HG03469 (cell line): ENCODE data around the gene ADORA1.

Source experiments
- ATAC-seq: cut with Tn5 transposase; IDR thresholded peaks from one replicate; pipeline ENCODE4 v1.9.1; 2021; ENCODE audit warnings: mild to moderate bottlenecking, moderate library complexity, moderate number of reproducible peaks; ENCODE audit not compliant: unreplicated experiment

Gene ADORA1

GRCh38 chr1:203171341-203172183 lies 44.0 kb downstream of the ADORA1 start:
- no peak for ATAC-seq

GRCh38 chr1:203172184-203173010 lies 44.9 kb downstream of the ADORA1 start:
- ATAC-seq, result no peak

GRCh38 chr1:203173011-203173555 lies 45.6 kb downstream of the ADORA1 start:
- no peak for ATAC-seq

- ATAC-seq, result peak; percentile 72
These were observed 46.0 kb downstream of the ADORA1 start for GRCh38 chr1:203173566-203173965.

- ATAC-seq, result no peak
These were observed 46.9 kb downstream of the ADORA1 start for GRCh38 chr1:203174324-203174985.

GRCh38 chr1:203175237-203175826 lies 47.8 kb downstream of the ADORA1 start, which contains the start of gene MYBPH:
MYBPH (minus strand) TSS chr1:203175826; CDS start chr1:203175755, 71 bp downstream.
- ATAC-seq, result no peak

DNA sequence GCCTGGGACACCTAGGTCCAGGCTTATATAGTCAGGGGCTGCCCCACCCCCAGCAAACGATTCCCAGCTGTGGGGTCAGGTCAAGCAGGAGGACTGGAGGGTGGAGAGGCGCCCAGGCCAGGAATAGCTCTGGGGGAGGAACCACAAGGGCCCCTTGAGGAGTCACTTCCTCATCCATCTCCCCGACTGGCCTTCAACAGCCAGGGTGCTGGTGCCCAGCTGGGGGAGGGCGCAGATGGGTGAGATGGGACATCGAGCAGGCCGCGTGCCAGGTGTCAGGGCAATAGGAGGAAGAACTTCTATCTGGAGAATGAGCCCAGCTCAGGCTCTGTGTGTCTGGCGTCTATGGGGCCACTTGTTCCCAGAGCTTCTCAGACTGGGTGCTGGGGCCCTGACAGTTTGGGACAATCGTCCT lies 48.3 kb downstream of the ADORA1 start:
- ATAC-seq, result no peak

- no peak for ATAC-seq
These were observed 48.9 kb downstream of the ADORA1 start for GRCh38 chr1:203176273-203177035.

DNA sequence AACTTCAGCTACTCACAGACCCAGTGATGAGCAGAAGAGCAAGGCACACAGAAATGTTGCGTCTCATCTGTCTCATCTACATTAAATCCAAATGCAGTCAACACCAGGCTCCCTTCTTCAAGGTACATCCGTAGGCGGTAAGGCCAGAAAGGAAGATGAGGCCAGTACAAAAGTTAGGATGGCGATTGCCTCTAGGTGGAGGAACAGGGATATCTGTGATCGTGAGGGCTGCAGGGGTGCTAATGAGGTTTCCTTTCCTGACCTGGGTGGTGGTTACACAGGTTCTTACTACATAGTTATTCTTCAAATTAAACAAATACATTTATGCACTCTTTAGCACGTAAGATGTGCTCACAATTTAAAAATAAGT lies 49.5 kb downstream of the ADORA1 start:
- no peak for ATAC-seq

DNA sequence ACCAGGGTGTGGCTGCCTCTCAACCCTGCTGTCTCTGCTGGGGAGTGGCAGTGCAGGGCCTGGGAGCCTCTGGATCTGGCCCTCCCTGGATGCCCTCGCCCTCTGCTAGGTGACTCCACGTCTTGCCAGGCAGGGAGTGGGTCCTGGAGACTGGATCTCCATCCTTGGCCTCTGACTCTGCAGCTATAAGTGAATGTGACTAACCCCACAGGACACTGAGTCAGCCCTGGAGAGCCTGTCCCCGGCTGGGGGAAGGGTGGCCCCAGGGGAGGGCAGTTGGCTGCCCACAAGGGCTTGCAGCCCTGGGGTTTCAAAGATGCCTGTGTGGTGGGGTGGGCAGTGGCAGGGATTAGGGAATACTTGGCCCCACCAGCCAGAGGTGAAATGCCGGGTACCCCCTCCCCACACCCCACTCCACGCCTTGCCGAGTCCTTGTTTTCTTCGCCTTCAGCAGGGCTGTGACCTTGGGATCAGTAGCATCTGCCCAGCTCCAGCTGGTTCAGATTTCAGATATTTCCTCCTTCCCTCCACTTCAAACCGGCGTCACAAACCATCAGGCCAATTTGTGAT lies 50.0 kb downstream of the ADORA1 start:
- no peak for ATAC-seq

GRCh38 chr1:203178083-203178482 lies 50.6 kb downstream of the ADORA1 start:
- ATAC-seq, result no peak

- ATAC-seq, result no peak
These were observed 51.5 kb downstream of the ADORA1 start for GRCh38 chr1:203178821-203179666.

GRCh38 chr1:203179667-203180005 lies 52.1 kb downstream of the ADORA1 start:
- ATAC-seq, result no peak

- no peak for ATAC-seq
These were observed 53.2 kb downstream of the ADORA1 start for GRCh38 chr1:203180611-203181330.

- ATAC-seq, result no peak
These were observed 54.3 kb downstream of the ADORA1 start for GRCh38 chr1:203181586-203182386.

DNA sequence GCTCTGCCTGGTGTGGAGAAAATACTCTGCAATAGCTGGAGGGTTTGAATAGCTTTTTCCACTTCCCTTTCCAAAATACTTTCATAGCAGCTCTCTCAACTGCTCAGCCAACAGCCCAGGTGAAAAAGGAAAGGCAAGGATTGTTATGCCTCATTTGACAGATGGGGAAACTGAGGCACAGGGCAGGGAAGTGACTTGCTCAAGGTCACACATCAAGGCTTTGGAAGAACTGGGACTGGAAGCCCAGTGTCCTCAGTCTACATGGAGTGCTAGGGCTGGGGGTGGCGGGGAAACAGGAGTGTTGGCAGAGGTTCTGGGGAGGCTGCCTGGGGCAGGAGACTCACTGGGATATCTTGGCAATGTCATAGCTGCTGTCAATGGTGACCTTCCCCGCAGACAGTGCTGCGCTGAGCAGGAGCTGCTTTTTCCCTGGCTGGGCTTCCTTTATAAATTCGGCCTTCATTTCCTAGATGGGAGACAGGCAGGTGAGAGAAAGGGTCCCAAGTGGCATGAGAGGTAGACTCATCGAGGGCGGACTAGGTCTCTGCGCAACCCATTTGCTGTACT lies 54.9 kb downstream of the ADORA1 start:
- ATAC-seq, result no peak

DNA sequence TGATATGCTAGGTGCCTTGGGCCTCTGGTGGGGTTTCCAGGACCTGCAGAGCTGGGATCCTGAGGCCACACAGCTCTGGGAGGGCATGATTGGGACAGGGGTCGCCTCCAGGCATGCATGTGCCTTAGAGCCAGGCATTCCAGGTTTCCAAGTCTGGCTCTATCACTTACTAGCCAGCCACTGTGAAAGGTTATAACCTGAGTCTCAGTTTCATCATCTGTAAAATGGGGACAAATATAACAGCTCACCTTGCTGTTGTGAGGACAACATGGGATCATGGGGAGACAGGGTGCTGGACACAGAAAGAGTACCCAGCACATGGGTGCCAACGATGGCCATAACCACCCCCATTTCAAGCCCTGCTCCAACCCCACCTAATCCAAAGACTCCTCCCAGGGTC lies 56.3 kb downstream of the ADORA1 start:
- ATAC-seq, result no peak
